Posterior cingulate gyrus (tissue), 11 donors: ENCODE measurements around the gene NMRK1.

Experiments
- DNase-seq, 10 donors: peaks; one replicate each; pipeline versions ENCODE4 v3.0.0 to v3.0.0-alpha.2; 2020 to 2021; ENCODE audit warnings: mixed read lengths in 3 of 10
- intact Hi-C: fragments of 100-400 bp; cut with DNase I; formaldehyde crosslinking; loops from one replicate; pipeline ENCODE4 v1.15.1; 2023

Gene NMRK1

GRCh38 chr9:75013735-75014134 lies 74.2 kb downstream of the NMRK1 start:
- intact Hi-C loops, result no loop called here
- no peak for DNase-seq
